Esophagus squamous epithelium (tissue), 5 donors: ENCODE data around the gene ACR. TPM values are rescaled to one million over a fixed set of nuclear protein-coding genes. Genes with fewer than 3 reads are reported as not detected.
A peak's percentile ranks its signal among the peaks of the same experiment; 100 is the strongest.
"Not testable (repeated sequence)": the region's sequence is repeated elsewhere in the genome, so short reads cannot be mapped to it uniquely, and the experiment has no call there.

Experiments used
- DNase-seq: peaks from one replicate; lab custom pipeline; 2025; lab: John Stamatoyannopoulos, UW
- H3K27ac ChIP-seq, 4 donors: fragments of 200-600 bp; sonication (generic); one replicate each; pipeline ENCODE4 v1.5.1; 2016 to 2019; ENCODE audit warnings: mild to moderate bottlenecking in 1 of 4
- H3K27me3 ChIP-seq, 4 donors: fragments of 200-600 bp; sonication (generic); 1 replicate in 3 of 4; 2 replicates in 1 of 4; pipeline versions ENCODE4 v1.5.1 to v1.6.0; 2017 to 2021; ENCODE audit warnings: antibody characterized with exemption in 1 of 4
- H3K36me3 ChIP-seq, 3 donors: fragments of 200-600 bp; sonication (generic); one replicate each; pipeline ENCODE4 v1.5.1; 2016 to 2019
- H3K4me1 ChIP-seq, 3 donors: fragments of 200-600 bp; sonication (generic); one replicate each; pipeline ENCODE4 v1.5.1; 2017 to 2019
- H3K4me3 ChIP-seq, 4 donors: fragments of 200-600 bp; sonication (generic); 1 replicate in 3 of 4; 2 replicates in 1 of 4; pipeline ENCODE4 v1.5.1; 2016 to 2019; ENCODE audit warnings: mild to moderate bottlenecking in 2 of 4, moderate library complexity in 1 of 4
- H3K9me3 ChIP-seq, 3 donors: fragments of 200-600 bp; sonication (generic); one replicate each; pipeline ENCODE4 v1.5.1; 2016 to 2019
- CTCF ChIP-seq, 6 experiments: fragments of 450-650 bp in 4 of 6; fragments of 200-600 bp in 2 of 6; sonication (generic) in 2 of 6; IDR thresholded peaks; one replicate each; pipeline ENCODE4 v1.5.1; 2016 to 2019; ENCODE audit warnings: antibody characterized with exemption in 6 of 6, mild to moderate bottlenecking in 4 of 6, moderate library complexity in 4 of 6
- POLR2A ChIP-seq, 4 donors: fragments of 450-650 bp; IDR thresholded peaks; one replicate each; pipeline ENCODE4 v1.6.1; 2017; ENCODE audit warnings: antibody characterized with exemption in 4 of 4, mild to moderate bottlenecking in 4 of 4, moderate library complexity in 3 of 4
- WGBS, 2 donors: methylation state at CpG; one replicate each; pipeline ENCODE4 v1.1.5; 2018; 5-methylcytosine and 5-hydroxymethylcytosine counted together
- intact Hi-C: fragments of 100-400 bp; cut with DNase I; formaldehyde crosslinking; loops from one replicate; pipeline ENCODE4 v1.15.0; 2022
- small RNA-seq, 4 donors: library from RNA; depleted of rRNA; stranded (forward); fragments of <200 nt; gene quantifications; one replicate each; pipeline ENCODE3, GENCODE V24; 2016
- total RNA-seq, 4 donors: library from RNA; depleted of rRNA; stranded (reverse); fragments of >200 nt; gene quantifications; one replicate each; pipeline ENCODE4 v1.1.0, GENCODE V29; 2016
- donor health status: DM: yes; HTN: yes; CAD: no.

The ACR gene
- total RNA-seq, 4 donors from 2014 or later: not detected

DNA sequence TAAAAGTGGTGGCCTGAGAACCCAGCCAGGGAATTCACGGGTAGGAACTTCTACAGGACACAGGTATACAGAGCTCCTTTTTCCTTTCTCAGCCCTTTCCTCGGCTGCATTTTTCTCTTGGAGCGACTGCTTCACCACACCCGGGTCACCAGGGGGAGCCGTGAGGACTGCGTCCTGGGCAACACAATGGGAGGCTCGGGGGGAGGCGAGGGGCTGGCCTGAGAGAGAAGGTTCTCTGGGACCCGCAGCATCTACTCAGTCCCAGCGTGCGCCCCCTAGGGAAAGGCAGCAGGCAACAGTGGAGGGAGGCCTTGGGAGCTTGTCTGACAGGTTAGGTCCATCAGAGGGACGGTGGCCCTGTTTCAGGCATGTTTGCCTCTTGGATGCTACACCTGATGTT lies 37.1 kb downstream of the ACR start:
- H3K36me3 ChIP-seq: peaks cover 0 to 25% (median 0%) of the 10 kb centered on the region in 3 donors
- 14 to 57% methylated on average over 2 to 6 of the region's 12 CpGs for WGBS, 2 donors
- H3K4me3 ChIP-seq, intact Hi-C loops, H3K4me1 ChIP-seq, DNase-seq, H3K9me3 ChIP-seq, H3K27me3 ChIP-seq, H3K27ac ChIP-seq: not testable (repeated sequence)
- TF ChIP-seq CTCF (IDR thresholded peaks at IDR 0.05): peak in 4 of 6 experiments; percentile 20 to 48 (median 40)

DNA sequence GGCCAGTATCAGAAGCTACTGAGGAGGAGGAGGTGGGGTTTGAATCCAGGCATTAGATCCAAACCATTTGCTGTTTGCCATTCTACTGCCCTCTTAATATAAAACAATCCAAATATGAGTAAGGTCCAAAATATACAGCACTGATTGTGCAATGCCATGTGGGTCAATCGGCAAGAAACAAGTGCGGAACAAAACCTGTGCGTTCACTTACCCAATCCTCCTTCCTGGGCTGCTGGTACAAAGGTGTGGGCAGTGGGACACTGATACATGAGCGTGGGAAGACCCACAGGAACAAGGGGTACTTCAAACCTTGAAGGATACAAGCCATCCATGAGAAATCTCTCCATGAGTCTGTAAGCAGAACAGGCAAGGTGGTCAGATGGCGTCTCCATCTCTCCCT lies 39.6 kb downstream of the ACR start:
- H3K4me3 ChIP-seq, H3K9me3 ChIP-seq, H3K4me1 ChIP-seq, DNase-seq, H3K27ac ChIP-seq, intact Hi-C loops, H3K27me3 ChIP-seq: not testable (repeated sequence)
- WGBS, 2 donors: 88 to 89% methylated on average over 1 to 5 of the region's 5 CpGs
- peaks cover 0 to 32% (median 0%) of the 10 kb centered on the region in 3 donors for H3K36me3 ChIP-seq

DNA sequence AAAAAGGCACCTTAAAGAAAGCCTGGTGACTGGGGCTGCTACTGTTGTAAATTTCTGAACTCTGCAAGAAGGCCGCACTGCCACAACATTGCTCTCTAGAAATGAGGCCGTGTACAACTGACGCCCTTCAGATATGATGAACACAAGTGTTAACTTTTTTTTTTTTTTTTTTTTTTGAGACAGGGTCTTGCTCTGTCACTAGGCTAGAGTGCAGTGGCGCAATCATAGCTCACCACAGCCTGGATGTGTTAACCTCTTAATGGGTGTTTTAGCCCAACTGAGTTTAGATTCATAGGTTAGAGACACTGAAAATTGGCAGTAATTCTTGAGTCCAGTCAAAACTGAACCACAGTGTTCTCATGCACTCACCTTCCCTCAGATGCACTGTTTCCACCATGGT lies 42.2 kb downstream of the ACR start:
- intact Hi-C loops, DNase-seq, H3K27ac ChIP-seq, H3K9me3 ChIP-seq, H3K4me1 ChIP-seq, H3K27me3 ChIP-seq, H3K4me3 ChIP-seq: not testable (repeated sequence)
- 82 to 85% methylated on average over 4 of the region's 4 CpGs for WGBS, 2 donors
- H3K36me3 ChIP-seq: peaks cover 0 to 32% (median 0%) of the 10 kb centered on the region in 3 donors

- DNase-seq, H3K27me3 ChIP-seq, H3K4me3 ChIP-seq, H3K4me1 ChIP-seq, H3K9me3 ChIP-seq, H3K27ac ChIP-seq, intact Hi-C loops: not testable (repeated sequence)
- peaks cover 0 to 16% (median 0%) of the 10 kb centered on the region in 3 donors for H3K36me3 ChIP-seq
- 80% methylated on average over 1 of the region's 3 CpGs; no CpG with 5 or more reads in 1 of the 2 donors for WGBS, 2 donors
Observed at GRCh38 chr22:50782253-50782652, 44.2 kb downstream of the ACR start.

GRCh38 chr22:50783033-50783879 lies 45.3 kb downstream of the ACR start, which contains the start of gene RABL2B:
Gene RABL2B (minus strand): TSS chr22:50783636. CDS start chr22:50782294, 1,342 bp downstream.
- peak in 1 of 4 donors; percentile 19 for TF ChIP-seq POLR2A (IDR thresholded peaks at IDR 0.05)
- H3K4me3 ChIP-seq: peak within 1 kb of the TSS; percentile 43 to 69 (median 54)
- H3K9me3 ChIP-seq, intact Hi-C loops, H3K27me3 ChIP-seq, DNase-seq, H3K4me1 ChIP-seq: not testable (repeated sequence)
- peaks cover 0 to 16% (median 0%) of the 10 kb centered on the region in 3 donors for H3K36me3 ChIP-seq
- no CpG with 5 or more reads among the region's 77 CpGs for WGBS, 2 donors
- peak within 1 kb of the TSS in 3 of 4 donors; percentile 24 to 64 (median 52) for H3K27ac ChIP-seq

DNA sequence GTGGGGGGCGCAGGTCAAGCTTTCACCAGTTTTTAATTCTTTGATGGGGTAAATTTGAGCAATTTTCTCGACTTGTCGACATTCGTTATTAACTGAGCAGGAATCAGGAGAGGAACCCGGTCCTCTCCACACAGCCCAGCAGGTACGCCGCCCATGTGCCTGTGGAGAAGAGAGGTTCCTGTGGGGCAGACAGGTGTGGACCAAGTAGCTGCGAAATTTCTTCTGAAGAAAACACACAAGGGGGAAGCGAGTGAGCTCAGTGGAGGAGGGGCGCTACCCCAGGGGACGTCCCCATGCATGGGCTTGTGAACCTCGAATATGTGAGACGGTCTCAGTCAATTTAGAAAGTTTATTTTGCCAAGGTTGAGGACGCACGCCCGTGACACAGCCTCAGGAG lies 45.9 kb downstream of the ACR start:
- Histone ChIP-seq H3K27ac (peak overlapping the region in 3 of 4 donors; percentile 24 to 64 (median 52)), H3K36me3 (peaks cover 0 to 16% (median 0%) of the 10 kb centered on the region in 3 donors), H3K4me3 (peak overlapping the region; percentile 43 to 69 (median 54))
- intact Hi-C loops, H3K4me1 ChIP-seq, H3K27me3 ChIP-seq, H3K9me3 ChIP-seq, DNase-seq: not testable (repeated sequence)
- 0% methylated on average over 2 to 5 of the region's 16 CpGs for WGBS, 2 donors

DNA sequence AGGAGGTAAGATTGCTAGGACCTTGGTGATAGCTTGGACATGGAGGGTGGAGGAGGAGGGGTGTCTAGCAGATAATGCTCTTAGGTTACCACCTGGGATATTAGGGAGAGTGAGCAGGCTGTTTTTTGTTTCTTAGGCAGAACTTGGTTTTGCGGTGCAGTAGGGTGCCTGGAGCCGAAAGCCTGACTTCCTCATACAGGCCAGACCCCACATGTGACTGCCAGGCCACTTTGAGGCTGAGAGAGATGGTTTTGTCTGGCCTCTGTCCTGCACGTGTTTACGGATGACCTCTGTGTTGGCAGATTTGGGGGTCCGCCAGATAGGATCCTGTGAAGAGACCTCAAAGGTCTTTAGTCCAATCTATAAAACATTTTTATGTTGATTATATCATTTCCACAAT lies 47.3 kb downstream of the ACR start:
- H3K9me3 ChIP-seq, H3K4me3 ChIP-seq, H3K27me3 ChIP-seq, DNase-seq, H3K27ac ChIP-seq, H3K4me1 ChIP-seq, H3K36me3 ChIP-seq, intact Hi-C loops: not testable (repeated sequence)
- 65 to 96% methylated on average over 4 of the region's 5 CpGs for WGBS, 2 donors

DNA sequence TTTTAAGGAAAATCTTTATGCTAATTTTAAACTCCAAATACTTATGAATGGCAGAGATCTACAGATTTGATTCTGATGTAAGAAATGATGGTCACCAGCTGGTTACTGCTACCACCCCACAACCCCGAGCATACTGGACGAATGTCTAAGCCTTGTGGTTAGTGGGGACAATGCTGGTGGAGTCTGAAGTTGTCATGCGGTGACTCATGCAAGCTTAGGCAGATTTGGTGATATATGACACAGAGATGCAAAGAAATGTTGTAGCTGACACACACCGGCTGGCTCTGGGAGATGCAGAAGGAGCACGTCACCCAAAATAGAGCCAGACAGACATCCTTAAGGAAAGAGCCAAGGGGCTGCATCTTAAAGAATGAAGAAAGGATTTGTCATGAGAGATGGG lies 48.9 kb downstream of the ACR start:
- H3K4me3 ChIP-seq, H3K27ac ChIP-seq, H3K9me3 ChIP-seq, H3K27me3 ChIP-seq, intact Hi-C loops, DNase-seq, H3K4me1 ChIP-seq, H3K36me3 ChIP-seq: not testable (repeated sequence)
- no CpG with 5 or more reads among the region's 5 CpGs for WGBS, 2 donors

Small RNAs within 50 kb of the gene (small RNA-seq; reads per million reads assigned to genes)
- gene RNU6-409P: 0 reads per million in 4 donors

Other genes starting within 250 kb of the ACR start
- 10 to 100 TPM; 35.4 to 65.0 (median 46.2) TPM for gene LMF2, start 230.5 kb upstream of the ACR start, total RNA-seq
- gene NCAPH2, start 230.0 kb upstream of the ACR start, total RNA-seq: 10 to 100 TPM; 30.2 to 42.6 (median 38.5) TPM
- 10 to 100 TPM in 1 of 4 donors, 1 to 10 TPM in 3; 5.1 to 14.9 (median 6.7) TPM for gene SCO2, start 212.6 kb upstream of the ACR start, total RNA-seq
- 100 to 1,000 TPM in 2 of 4 donors, 10 to 100 TPM in 2; 86.0 to 281 (median 137) TPM for gene TYMP, start 208.2 kb upstream of the ACR start, total RNA-seq
- under 1 TPM; 0.26 to 0.53 (median 0.40) TPM for gene KLHDC7B, start 192.3 kb upstream of the ACR start, total RNA-seq
- gene SYCE3, start 175.3 kb upstream of the ACR start, total RNA-seq: 1 to 10 TPM in 1 of 4 donors, not detected in 3; 1.8 TPM
- 10 to 100 TPM in 1 of 4 donors, 1 to 10 TPM in 3; 3.5 to 17.6 (median 8.2) TPM for gene CPT1B, start 159.8 kb upstream of the ACR start, total RNA-seq
- 10 to 100 TPM; 16.7 to 51.2 (median 35.4) TPM for gene CHKB, start 155.4 kb upstream of the ACR start, total RNA-seq
- 1 to 10 TPM; 1.3 to 2.9 (median 1.7) TPM for gene MAPK8IP2, start 137.4 kb upstream of the ACR start, total RNA-seq
- 10 to 100 TPM; 18.7 to 47.0 (median 28.6) TPM for gene ARSA, start 110.1 kb upstream of the ACR start, total RNA-seq
- 1 to 10 TPM; 3.7 to 5.9 (median 4.5) TPM for gene SHANK3, start 65.4 kb upstream of the ACR start, total RNA-seq
- gene RABL2B, start 45.4 kb downstream of the ACR start, total RNA-seq: 10 to 100 TPM in 2 of 4 donors, 1 to 10 TPM in 2; 8.0 to 15.1 (median 10.7) TPM